H1 (cell line): ENCODE data around the gene CXXC5. TPM values are rescaled to one million over a fixed set of nuclear protein-coding genes. Genes with fewer than 3 reads are reported as not detected.

Experiments
- CTCF ChIA-PET: fragments of 300-600 bp; sonication (Branson Sonifier 250); formaldehyde crosslinking; loops from one replicate; lab custom pipeline; 2021; ENCODE audit not compliant: partially characterized antibody; lab: Charles Lee
- POLR2A ChIA-PET: fragments of 300-600 bp; sonication (Branson Sonifier 250); formaldehyde crosslinking; loops from one replicate; lab custom pipeline; 2021; ENCODE audit warnings: inconsistent platforms; ENCODE audit not compliant: partially characterized antibody; lab: Charles Lee
- DNase-seq, 2 experiments: peaks; one replicate each; pipeline versions ENCODE4 v3.0.0 to v3.0.0-alpha.2; 2010 to 2022; ENCODE audit warnings: low spot score in 2 of 2, low read depth in 1 of 2, mixed read lengths in 1 of 2
- FAIRE-seq: peaks from 2 replicates; lab custom pipeline; 2011; peaks lifted over from hg19 to GRCh38; lab: Jason Lieb, UNC
- H2AFZ ChIP-seq: 2 replicates; pipeline ENCODE4 v1.8.1; 2012; ENCODE audit warnings: low read length, inconsistent platforms
- H2AK5ac ChIP-seq: 2 replicates; pipeline ENCODE4 v1.6.1; 2013; ENCODE audit warnings: low read depth, low read length
- H2BK120ac ChIP-seq: replicated peaks from 2 replicates; pipeline ENCODE3; 2013; ENCODE audit warnings: low read depth, low read length, inconsistent platforms
- H2BK12ac ChIP-seq: 2 replicates; pipeline ENCODE4 v1.6.1; 2013; ENCODE audit warnings: low read depth, low read length
- H2BK15ac ChIP-seq: 2 replicates; pipeline ENCODE4 v1.6.1; 2013; ENCODE audit warnings: low read length
- H2BK20ac ChIP-seq: 2 replicates; pipeline ENCODE4 v1.6.1; 2013; ENCODE audit warnings: low read length
- H2BK5ac ChIP-seq: 2 replicates; pipeline ENCODE4 v1.6.1; 2013; ENCODE audit warnings: low read depth, low read length
- H3K14ac ChIP-seq: 2 replicates; pipeline ENCODE4 v1.6.1; 2013; ENCODE audit warnings: inconsistent platforms; ENCODE audit not compliant: insufficient read length
- H3K18ac ChIP-seq: 2 replicates; pipeline ENCODE4 v1.6.1; 2013; ENCODE audit warnings: low read length; ENCODE audit errors: extremely low read depth
- H3K23ac ChIP-seq: 2 replicates; pipeline ENCODE4 v1.6.1; 2013; ENCODE audit warnings: inconsistent platforms; ENCODE audit not compliant: insufficient read length
- H3K23me2 ChIP-seq: 2 replicates; pipeline ENCODE4 v1.6.1; 2013; ENCODE audit warnings: low read depth, low read length
- H3K27ac ChIP-seq: 2 replicates; pipeline ENCODE4 v1.6.1; 2011; ENCODE audit warnings: low read depth, low read length, inconsistent platforms
- H3K27me3 ChIP-seq, 4 experiments: replicated peaks in 1 of 4; 1 replicate in 1 of 4; 2 replicates in 3 of 4; pipeline versions ENCODE4 v1.6.1 to v1.8.1; 2011 to 2013; ENCODE audit warnings: low read length in 3 of 4, mild to moderate bottlenecking in 3 of 4, inconsistent platforms in 2 of 4, mixed read lengths in 2 of 4, moderate library complexity in 1 of 4; ENCODE audit not compliant: control insufficient read depth in 3 of 4, insufficient read depth in 3 of 4; ENCODE audit errors: extremely low read depth in 1 of 4
- H3K36me3 ChIP-seq, 4 experiments: 2 replicates each; pipeline versions ENCODE4 v1.6.1 to v1.8.1; 2011 to 2013; ENCODE audit warnings: mild to moderate bottlenecking in 4 of 4, low read length in 3 of 4, moderate library complexity in 2 of 4, control low read depth in 1 of 4, inconsistent platforms in 1 of 4; ENCODE audit not compliant: insufficient read depth in 4 of 4, control insufficient read depth in 2 of 4
- H3K4ac ChIP-seq: replicated peaks from 2 replicates; pipeline ENCODE3; 2013; ENCODE audit warnings: low read length, low read depth, mixed read lengths, inconsistent platforms; ENCODE audit not compliant: insufficient read length
- H3K4me1 ChIP-seq, 4 experiments: replicated peaks in 1 of 4; 1 replicate in 1 of 4; 2 replicates in 3 of 4; pipeline versions ENCODE4 v1.6.1 to v1.8.1; 2011 to 2013; ENCODE audit warnings: low read length in 3 of 4, inconsistent platforms in 2 of 4, mixed read lengths in 1 of 4; ENCODE audit not compliant: insufficient read depth in 4 of 4, control insufficient read depth in 3 of 4
- H3K4me2 ChIP-seq, 2 experiments: 2 replicates each; pipeline versions ENCODE4 v1.6.1 to v1.8.1; 2011 to 2013; ENCODE audit warnings: low read depth in 2 of 2, low read length in 2 of 2, control low read depth in 1 of 2, inconsistent platforms in 1 of 2, mild to moderate bottlenecking in 1 of 2; ENCODE audit not compliant: insufficient read depth in 1 of 2
- H3K4me3 ChIP-seq, 4 experiments: fragments of 200-600, 300-600 bp in 1 of 4; sonication (generic), shearing (Covaris generic), sonication (Bioruptor Twin) in 1 of 4; 2 replicates each; pipeline versions ENCODE4 v1.5.1 to v1.8.1; 2011 to 2016; ENCODE audit warnings: low read length in 4 of 4, low read depth in 3 of 4, control low read depth in 2 of 4, inconsistent platforms in 2 of 4, mild to moderate bottlenecking in 2 of 4, mixed read lengths in 1 of 4, moderate library complexity in 1 of 4; ENCODE audit not compliant: insufficient read depth in 2 of 4; ENCODE audit errors: extremely low read depth in 1 of 4
- H3K56ac ChIP-seq: replicated peaks from 2 replicates; pipeline ENCODE3; 2013; ENCODE audit warnings: low read depth, mild to moderate bottlenecking, mixed read lengths, low read length, inconsistent platforms; ENCODE audit not compliant: insufficient read length
- H3K79me1 ChIP-seq: 2 replicates; pipeline ENCODE4 v1.6.1; 2013; ENCODE audit warnings: low read depth, low read length, control low read depth
- H3K79me2 ChIP-seq, 2 experiments: 2 replicates each; pipeline versions ENCODE4 v1.6.1 to v1.8.1; 2012 to 2013; ENCODE audit warnings: low read length in 2 of 2, mild to moderate bottlenecking in 2 of 2, inconsistent platforms in 1 of 2; ENCODE audit not compliant: insufficient read depth in 2 of 2, control insufficient read depth in 1 of 2
- H3K9ac ChIP-seq, 4 experiments: replicated peaks in 1 of 4; 1 replicate in 1 of 4; 2 replicates in 3 of 4; pipeline versions ENCODE4 v1.6.1 to v1.8.1; 2011 to 2013; ENCODE audit warnings: low read depth in 3 of 4, low read length in 3 of 4, control low read depth in 2 of 4, mild to moderate bottlenecking in 2 of 4, moderate library complexity in 2 of 4, inconsistent platforms in 1 of 4; ENCODE audit errors: extremely low read depth in 1 of 4
- H3K9me3 ChIP-seq, 2 experiments: 2 replicates each; pipeline versions ENCODE4 v1.6.1 to v1.8.1; 2012 to 2013; ENCODE audit warnings: mild to moderate bottlenecking in 2 of 2, moderate library complexity in 2 of 2, control low read depth in 1 of 2, inconsistent platforms in 1 of 2, low read depth in 1 of 2, low read length in 1 of 2, mixed read lengths in 1 of 2; ENCODE audit not compliant: insufficient read depth in 2 of 2
- H4K20me1 ChIP-seq, 2 experiments: replicated peaks in 1 of 2; 2 replicates each; pipeline versions ENCODE3 to v1.8.1; 2011 to 2013; ENCODE audit warnings: inconsistent platforms in 2 of 2, low read length in 2 of 2, mild to moderate bottlenecking in 1 of 2; ENCODE audit not compliant: insufficient read depth in 2 of 2, control insufficient read depth in 1 of 2
- H4K5ac ChIP-seq: 2 replicates; pipeline ENCODE4 v1.6.1; 2013; ENCODE audit warnings: low read length, low read depth, mixed read lengths, inconsistent platforms; ENCODE audit not compliant: insufficient read length
- H4K8ac ChIP-seq: 2 replicates; pipeline ENCODE4 v1.8.0; 2013; ENCODE audit warnings: mild to moderate bottlenecking, moderate library complexity, low read length, inconsistent platforms; ENCODE audit not compliant: insufficient read depth; ENCODE audit errors: extremely low read depth
- H4K91ac ChIP-seq: replicated peaks from 2 replicates; pipeline ENCODE3; 2013; ENCODE audit warnings: low read length, mixed read lengths, inconsistent platforms; ENCODE audit not compliant: insufficient read length
- BACH1 ChIP-seq: IDR thresholded peaks from 2 replicates; pipeline ENCODE4 v1.6.1; 2012; ENCODE audit warnings: low read length, improper control_type of control experiment
- CTCF ChIP-seq, 3 experiments: IDR thresholded peaks; 1 replicate in 2 of 3; 2 replicates in 1 of 3; pipeline versions ENCODE4 v1.5.1 to v1.6.1; 2011; ENCODE audit warnings: low read length in 3 of 3, mild to moderate bottlenecking in 3 of 3, inconsistent platforms in 2 of 3, low read depth in 1 of 3, moderate library complexity in 1 of 3; ENCODE audit not compliant: insufficient read depth in 1 of 3; ENCODE audit errors: control extremely low read depth in 1 of 3
- NANOG ChIP-seq: IDR thresholded peaks from 2 replicates; pipeline ENCODE4 v1.6.1; 2011; ENCODE audit warnings: low read length, low read depth, mild to moderate bottlenecking, inconsistent platforms; ENCODE audit not compliant: insufficient read depth, poor library complexity, severe bottlenecking
- POLR2A ChIP-seq, 2 experiments: IDR thresholded peaks; 1 replicate in 1 of 2; 2 replicates in 1 of 2; pipeline ENCODE4 v1.6.1; 2011; ENCODE audit warnings: low read depth in 2 of 2, low read length in 2 of 2, mild to moderate bottlenecking in 2 of 2; ENCODE audit errors: control extremely low read depth in 1 of 2
- POLR2AphosphoS5 ChIP-seq: IDR thresholded peaks from 2 replicates; pipeline ENCODE4 v1.6.1; 2011; ENCODE audit warnings: low read depth, low read length
- RBBP5 ChIP-seq: IDR thresholded peaks from 2 replicates; pipeline ENCODE4 v1.7.1; 2012; ENCODE audit warnings: low read depth, mild to moderate bottlenecking, inconsistent platforms, low read length, moderate library complexity, borderline replicate concordance
- SIN3A ChIP-seq, 2 experiments: IDR thresholded peaks in 1 of 2; conservative IDR thresholded peaks in 1 of 2; 2 replicates each; pipeline ENCODE4 v1.6.1; 2011 to 2012; ENCODE audit warnings: low read length in 2 of 2, improper control_type of control experiment in 1 of 2, low read depth in 1 of 2, mild to moderate bottlenecking in 1 of 2
- TEAD4 ChIP-seq: IDR thresholded peaks from 2 replicates; pipeline ENCODE4 v1.6.1; 2012; ENCODE audit warnings: low read depth, low read length, inconsistent platforms, mixed read lengths
- WGBS, 2 experiments: shearing (Covaris generic) in 1 of 2; methylation state at CpG; one replicate each; pipeline versions ENCODE4 v1.1.6 to v1.1.7; 2013 to 2015; ENCODE audit warnings: low lambda C conversion rate in 2 of 2, mixed read lengths in 2 of 2, inconsistent platforms in 1 of 2, low coverage in 1 of 2, missing lambda C conversion rate in 1 of 2; ENCODE audit not compliant: insufficient replicate concordance in 2 of 2, insufficient coverage in 1 of 2, insufficient read length in 1 of 2; ENCODE audit errors: extremely low coverage in 1 of 2, missing lambda C conversion rate in 1 of 2; 5-methylcytosine and 5-hydroxymethylcytosine counted together
- polyA plus RNA-seq, 7 experiments: library from polyadenylated mRNA; depleted of rRNA in 3 of 7; stranded (reverse) in 5 of 7; unstranded in 2 of 7; fragments of >200 nt in 5 of 7; fragments of 200-250 nt in 2 of 7; gene quantifications; 1 replicate in 5 of 7; 2 replicates in 1 of 7; 4 replicates in 1 of 7; pipeline versions ENCODE4 v1.2.1 to v1.2.3, GENCODE V29; 2011 to 2013; ENCODE audit warnings: missing spikeins in 2 of 7, mixed read lengths in 2 of 7
- total RNA-seq: library from RNA; stranded (reverse); fragmentation: NEBNext Ultra II Directional; extraction: Animal tissue kit (Norgen Biotek cat#: 25700); gene quantifications from 2 replicates; pipeline ENCODE4 v1.2.1, GENCODE V29; 2021

The CXXC5 gene
- total and polyA plus RNA-seq, 2 of the 8 experiments (the other 6 are each of a cell fraction or from before 2014, with no cell fraction given), result 61.4 to 74.0 TPM

DNA sequence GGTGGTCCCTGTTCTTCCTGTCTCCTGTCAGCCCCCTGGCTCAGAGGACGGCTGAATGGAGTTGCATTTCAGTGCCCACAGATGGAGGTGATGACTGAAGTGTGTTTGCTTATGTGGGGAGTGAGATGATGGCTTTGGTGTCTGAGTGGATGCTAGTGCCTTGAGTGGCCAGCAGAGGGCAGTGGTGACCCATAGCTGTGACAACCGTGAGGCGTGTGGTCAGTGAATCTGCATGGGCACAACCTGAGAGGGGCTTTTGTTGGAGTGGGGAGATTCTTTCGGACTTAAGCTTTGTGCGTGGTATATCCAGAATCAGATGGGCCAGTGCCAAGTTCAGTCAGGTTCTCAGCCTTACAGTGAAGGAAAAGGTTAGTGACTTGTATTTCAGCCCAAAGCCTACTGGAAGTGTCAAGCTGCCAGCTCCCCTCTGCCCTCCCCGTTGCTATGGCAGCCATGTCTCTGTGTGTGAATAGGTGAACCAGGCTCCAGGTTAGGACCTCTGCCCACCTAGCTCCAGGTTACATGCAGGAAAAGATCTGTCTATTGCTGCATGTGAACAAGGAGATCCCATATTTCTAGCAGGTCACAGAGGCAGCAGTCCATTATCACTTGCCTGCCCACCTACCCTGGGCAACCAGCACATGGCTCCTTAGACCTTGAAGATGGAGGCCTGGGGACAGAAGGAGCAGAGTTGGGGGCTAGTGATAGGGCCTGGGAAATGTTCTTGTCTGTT, 14.7 kb upstream of the CXXC5 start:
- H3K18ac ChIP-seq, result no peak overlapping the region; the same call in 1 of the 2 replicates
- no peak overlapping the region for H3K27ac ChIP-seq
- peaks cover 0 to 12% (median 6%) of the 10 kb centered on the region in 4 experiments; a peak in 3 of 8 replicates for H3K36me3 ChIP-seq
- no peak overlapping the region for H2AFZ ChIP-seq
- H2BK12ac ChIP-seq, result peak overlapping the region; percentile 46; the same call in 1 of the 2 replicates
- H3K27me3 ChIP-seq, result no peaks in the 10 kb centered on the region
- H2AK5ac ChIP-seq, result no peak overlapping the region
- H2BK5ac ChIP-seq, result 0 out of 2 replicates have a peak overlapping the region, but pooled peaks have one; percentile 38
- POLR2A ChIA-PET, result interaction anchor here (0.6 to 9.8 kb wide), 13 partner anchors 16 to 238 kb away, joined by 3 to 212 read pairs (median 4); partner anchors contain the start of gene CXXC5
- 42% methylated on average over 6 of the region's 6 CpGs; no CpG with 5 or more reads in 1 of the 2 experiments for WGBS, 2 experiments
- no peaks in the 10 kb centered on the region for H3K9me3 ChIP-seq
- H3K9ac ChIP-seq, result no peak overlapping the region
- CTCF ChIA-PET, result interaction anchor here (0.5 to 20.3 kb wide), 49 partner anchors 9 to 1057 kb away, joined by 3 to 385 read pairs (median 5); partner anchors contain the start of gene CXXC5
- no peak overlapping the region for H4K5ac ChIP-seq
- H2BK20ac ChIP-seq, result 0 out of 2 replicates have a peak overlapping the region, but pooled peaks have one; percentile 16
- peaks cover 14 to 27% (median 20%) of the 10 kb centered on the region in 4 experiments for H3K4me1 ChIP-seq
- no peak overlapping the region for H3K56ac ChIP-seq
- no peak overlapping the region for H4K8ac ChIP-seq
- peaks cover 0 to 15% of the 10 kb centered on the region in 2 experiments for H4K20me1 ChIP-seq
- no peak overlapping the region for H3K4me2 ChIP-seq
- H2BK15ac ChIP-seq, result no peak overlapping the region; the same call in 1 of the 2 replicates
- H3K4me3 ChIP-seq, result no peak overlapping the region
- H4K91ac ChIP-seq, result peak overlapping the region; percentile 36
- H3K4ac ChIP-seq, result no peak overlapping the region
- peak; percentile 32 for FAIRE-seq
- DNase-seq, result peak in 1 of 2 experiments; percentile 83
- H3K14ac ChIP-seq, result no peak overlapping the region
- H3K79me1 ChIP-seq, result no peaks in the 10 kb centered on the region; the same call in 1 of the 2 replicates
- no peak overlapping the region for H2BK120ac ChIP-seq
- peaks cover 6% of the 10 kb centered on the region for H3K23me2 ChIP-seq
- H3K23ac ChIP-seq, result no peak overlapping the region
- peaks cover 0 to 4% of the 10 kb centered on the region in 2 experiments; a peak in 1 of 4 replicates for H3K79me2 ChIP-seq
- TF ChIP-seq RBBP5 (no peak), SIN3A (conservative IDR thresholded peaks at IDR 0.05 in 1 of 2, IDR thresholded peaks at IDR 0.05 in 1 of 2; ENCODE audit: low read depth in 1 of 2, low read length in 2 of 2) (peak in 1 of 2 experiments; percentile 64; a peak in 1 of 4 replicates), TEAD4 (peak; percentile 21; the same call in 1 of the 2 replicates), CTCF (IDR thresholded peaks at IDR 0.05; ENCODE audit: control extremely low read depth in 1 of 3, insufficient read depth in 1 of 3, low read depth in 1 of 3, low read length in 3 of 3) (peak in 2 of 3 experiments; percentile 88 to 100; a peak in 3 of 4 replicates), NANOG (no peak), POLR2A (IDR thresholded peaks at IDR 0.05; ENCODE audit: control extremely low read depth in 1 of 2, low read depth in 2 of 2, low read length in 2 of 2) (peak in 1 of 2 experiments; percentile 34; a peak in 1 of 3 replicates), POLR2AphosphoS5 (peak; percentile 46; the same call in 1 of the 2 replicates), BACH1 (0 out of 2 replicates have a peak, but pooled peaks have one; percentile 18)
